GM19193 (cell line): ENCODE data around the gene HCAR2.

Experiments used
- POLR2A ChIP-seq: IDR thresholded peaks from 4 replicates; pipeline ENCODE4 v1.6.1; 2011; ENCODE audit not compliant: insufficient read depth, insufficient read length; ENCODE audit errors: extremely low read depth

Gene HCAR2

GRCh38 chr12:122661246-122661645 is 41.9 kb downstream of the HCAR2 start:
- TF ChIP-seq POLR2A: no peak

- TF ChIP-seq POLR2A: no peak
These were observed 43.6 kb downstream of the HCAR2 start for GRCh38 chr12:122659579-122659978.

GRCh38 chr12:122656298-122656697 is 46.9 kb downstream of the HCAR2 start:
- no peak for TF ChIP-seq POLR2A

- TF ChIP-seq POLR2A: no peak
These were observed 51.5 kb downstream of the HCAR2 start for GRCh38 chr12:122651520-122652224.
